MV-4-11 (cell line): ENCODE measurements around the gene CRABP2.

Source experiments
- DNase-seq: peaks from one replicate; lab custom pipeline; 2025; lab: John Stamatoyannopoulos, UW

Gene CRABP2

DNA sequence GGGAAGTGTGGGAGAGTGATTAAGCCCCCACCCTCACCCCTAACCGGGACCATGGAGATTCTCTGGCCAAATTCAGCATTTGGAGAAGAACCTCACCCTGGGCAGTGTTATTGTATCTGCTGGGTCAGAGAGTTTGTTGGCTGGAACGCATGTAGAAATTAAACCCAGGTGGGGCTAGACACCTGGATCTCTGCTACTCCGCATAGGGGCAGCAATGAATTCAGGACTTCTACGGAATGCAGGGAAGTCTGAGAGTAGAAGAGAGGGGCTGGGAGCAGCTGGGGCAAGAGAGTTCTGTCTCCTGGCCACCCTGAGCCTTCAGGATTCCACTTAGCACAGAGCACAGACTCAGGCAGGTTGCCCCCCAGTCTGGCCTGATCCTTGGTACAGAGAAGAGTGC, 3.6 kb upstream of the CRABP2 start:
- no peak for DNase-seq

DNA sequence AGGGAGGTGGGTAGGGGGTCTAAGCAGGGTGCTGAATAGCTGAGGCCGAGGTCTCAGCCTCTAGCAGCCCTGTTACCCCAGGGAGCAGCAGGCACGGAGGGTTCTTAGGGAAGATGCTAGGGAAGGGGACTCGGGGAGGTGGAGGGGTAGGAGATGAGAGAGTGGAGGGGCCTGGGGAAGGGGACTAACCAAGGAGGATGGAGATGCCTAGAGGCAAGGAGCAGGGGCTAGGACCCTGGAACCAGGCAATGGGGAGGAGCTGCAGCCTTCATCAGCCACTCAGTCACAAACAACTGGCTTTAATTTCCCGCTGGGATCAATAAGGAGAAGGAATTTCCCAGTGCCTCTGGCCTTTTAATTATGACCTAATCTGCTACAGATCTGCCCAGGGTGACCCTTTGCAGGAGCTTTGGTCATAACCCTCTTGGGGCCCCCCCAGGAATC, 2.9 kb upstream of the CRABP2 start:
- no peak for DNase-seq

DNA sequence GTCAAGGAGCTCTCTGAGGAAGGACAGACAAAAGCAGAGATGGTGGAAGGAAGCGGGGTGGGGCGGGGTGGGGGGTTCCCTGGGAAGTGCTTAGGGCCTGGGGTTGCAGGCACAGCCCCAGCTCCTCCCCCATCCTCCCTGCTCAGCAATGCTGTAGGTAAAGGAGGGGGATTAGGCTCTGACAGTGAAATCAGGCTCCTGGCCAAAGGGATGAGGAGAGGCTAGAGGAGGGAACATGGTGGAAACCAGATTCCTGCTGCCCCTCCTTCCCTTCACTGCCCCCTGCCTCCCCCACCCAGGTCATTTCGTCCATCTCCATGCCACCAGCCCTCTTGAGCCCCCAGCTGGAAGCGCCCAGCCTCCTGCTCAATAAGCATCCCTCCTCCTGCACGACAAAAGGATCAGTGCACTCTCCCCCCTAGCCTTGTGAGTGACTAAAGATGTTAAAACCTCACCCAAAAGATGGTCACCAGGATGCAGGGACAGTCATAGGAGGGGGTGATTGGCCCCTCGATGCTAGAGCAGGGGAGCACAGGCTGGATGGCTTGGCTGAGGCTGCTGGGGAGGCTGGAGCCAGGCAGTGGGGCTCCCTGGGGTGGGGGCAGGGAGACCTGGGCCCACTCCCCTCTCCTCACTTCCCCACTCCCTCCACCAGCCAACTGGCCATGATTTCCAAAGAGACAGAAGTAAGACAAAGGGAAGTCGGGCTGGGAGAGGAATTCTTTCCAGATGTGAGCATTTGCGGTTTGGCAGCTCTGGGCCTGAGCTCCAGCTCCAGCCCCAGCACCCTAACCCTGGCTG, 2.2 kb upstream of the CRABP2 start:
- no peak for DNase-seq

GRCh38 chr1:156706657-156707416, 1.5 kb upstream of the CRABP2 start:
- no peak for DNase-seq

- DNase-seq = peak; percentile 6
These were observed 704 bp upstream of the CRABP2 start for GRCh38 chr1:156705918-156706656.

DNA sequence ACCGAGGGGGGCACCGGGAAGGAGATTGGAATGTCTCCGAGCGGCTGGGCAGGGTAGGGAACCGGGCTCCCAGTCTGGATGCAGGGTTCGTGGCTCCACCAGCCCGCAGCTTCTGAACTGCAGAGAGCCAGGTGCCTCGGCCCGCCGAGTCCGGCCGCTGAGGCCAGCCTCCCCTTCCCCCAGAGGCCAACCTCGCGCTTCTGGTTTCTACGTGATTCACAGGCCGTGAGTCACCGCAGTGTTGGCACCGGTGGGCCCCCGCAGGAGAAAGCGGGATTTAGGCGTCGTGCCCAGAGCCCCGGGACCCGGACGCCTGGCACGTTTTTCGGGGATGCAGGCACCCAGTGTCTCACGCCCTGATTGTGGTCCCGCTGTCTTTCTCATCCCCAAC, 458 bp downstream of the CRABP2 start:
- no peak for DNase-seq

- no peak for DNase-seq
These were observed 1.1 kb downstream of the CRABP2 start for GRCh38 chr1:156704166-156704711.

DNA sequence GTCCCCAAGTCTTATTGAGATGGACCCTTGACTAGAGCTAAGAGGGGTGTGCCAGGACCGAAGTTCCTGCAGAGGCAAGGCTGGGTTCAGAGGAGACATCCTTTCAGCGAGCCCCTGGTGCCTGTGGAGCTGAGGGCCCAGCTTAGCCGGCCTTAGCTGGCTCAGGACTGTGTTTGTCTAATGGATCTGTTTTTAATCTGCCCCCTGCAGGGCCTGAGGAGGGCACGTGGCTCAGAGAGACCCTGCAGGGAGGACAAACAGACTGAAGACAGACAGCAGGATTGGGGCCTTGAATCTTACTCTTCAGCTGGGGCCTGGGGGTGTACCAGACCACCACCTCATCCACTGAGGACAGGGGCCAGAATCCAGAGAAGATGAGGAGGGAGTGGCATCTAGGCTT, 1.6 kb downstream of the CRABP2 start:
- DNase-seq = no peak

DNA sequence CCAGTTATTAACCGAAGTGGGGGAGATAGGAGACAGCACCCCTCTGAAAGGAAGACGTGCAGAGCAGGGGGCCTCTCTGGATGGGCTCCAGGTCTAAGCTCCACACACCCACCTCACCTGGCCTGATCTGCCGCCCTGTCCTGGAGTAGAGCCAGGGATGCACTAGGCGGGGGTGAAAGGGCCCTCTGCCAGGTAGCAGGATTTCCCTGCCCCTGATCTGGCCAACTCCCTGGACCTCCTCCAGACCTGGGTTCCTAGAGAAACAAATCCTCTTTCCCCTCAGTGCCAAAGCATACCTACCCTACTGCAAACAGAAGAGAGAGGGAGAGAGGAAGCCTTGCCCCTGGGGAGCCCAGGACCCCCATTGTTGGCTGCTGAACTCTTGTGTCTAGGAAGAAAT, 2.0 kb downstream of the CRABP2 start:
- DNase-seq = no peak

DNA sequence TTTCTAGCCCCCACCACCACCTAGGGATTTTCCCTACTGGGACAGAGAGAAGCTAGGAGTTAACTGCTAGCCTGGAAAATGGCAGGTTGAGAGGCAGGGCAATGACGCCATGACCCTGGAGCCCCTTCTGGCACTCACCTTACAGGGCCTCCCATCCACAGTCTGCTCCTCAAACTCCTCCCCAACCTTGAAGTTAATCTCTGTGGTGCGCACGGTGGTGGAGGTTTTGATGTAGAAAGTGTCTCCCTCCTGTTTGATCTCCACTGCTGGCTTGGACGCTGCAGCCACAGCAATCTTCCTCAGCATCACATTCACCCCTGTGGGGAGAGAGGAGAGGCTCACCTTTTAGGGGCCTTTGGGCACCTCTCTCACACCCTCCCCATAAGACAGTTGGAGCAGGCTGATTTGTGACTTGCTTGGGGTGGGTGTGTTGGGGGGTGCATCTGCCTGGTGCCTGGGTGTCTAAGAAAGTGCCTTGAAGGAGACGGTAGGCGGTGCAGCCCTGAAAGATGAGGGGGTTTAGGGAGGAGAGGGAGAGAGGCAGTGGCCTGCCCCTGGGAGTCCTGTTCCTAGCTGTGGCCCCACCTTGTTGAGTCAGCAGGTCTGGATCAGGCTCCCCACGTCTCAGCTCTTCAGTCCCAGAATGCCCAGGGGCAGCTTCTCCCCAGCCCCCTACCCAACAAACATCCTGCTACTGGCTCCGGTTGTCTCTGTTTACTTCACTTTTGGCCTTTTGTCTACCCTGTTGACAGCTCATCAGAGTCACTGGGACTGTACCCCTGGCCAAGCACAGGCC, 4.4 kb downstream of the CRABP2 start:
- no peak for DNase-seq

GRCh38 chr1:156698995-156699394, 6.4 kb downstream of the CRABP2 start:
- DNase-seq = no peak

DNA sequence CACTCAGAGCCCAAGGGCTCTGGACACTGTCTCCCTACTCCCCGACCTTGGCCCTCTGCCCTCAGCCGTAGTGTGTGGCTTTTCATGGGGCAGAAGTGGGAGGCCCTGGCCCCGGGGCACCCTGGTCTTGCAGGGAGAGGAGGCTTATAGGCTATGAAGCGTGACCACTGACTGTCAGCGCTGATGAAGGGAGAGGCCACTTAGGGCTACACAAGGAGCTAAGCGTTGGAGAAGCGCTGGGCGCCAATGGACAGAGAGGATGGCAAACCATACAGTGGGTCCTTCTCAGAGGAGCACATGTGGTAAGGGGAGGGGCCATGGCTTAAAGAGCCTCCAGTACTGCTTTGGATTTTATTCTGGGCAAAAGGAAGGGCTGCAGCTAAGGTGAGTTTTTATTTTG, 7.9 kb downstream of the CRABP2 start:
- no peak for DNase-seq

- DNase-seq = no peak
These were observed 8.6 kb downstream of the CRABP2 start for GRCh38 chr1:156696755-156697154.

DNA sequence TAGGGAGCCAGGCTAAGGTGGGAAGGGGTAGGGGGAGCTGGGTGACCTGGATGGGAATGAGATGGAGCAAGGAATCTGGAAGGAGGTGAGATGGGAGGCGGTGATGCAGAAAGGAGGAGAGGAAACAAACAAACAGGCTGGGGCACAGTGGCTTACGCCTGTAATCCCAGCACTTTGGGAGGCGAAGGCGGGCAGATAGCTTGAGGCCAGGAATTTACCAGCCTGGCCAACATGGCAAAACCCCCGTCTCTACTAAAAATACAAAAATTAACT, 10.8 kb downstream of the CRABP2 start:
- no peak for DNase-seq

GRCh38 chr1:156693848-156694689, 11.3 kb downstream of the CRABP2 start:
- no peak for DNase-seq

DNA sequence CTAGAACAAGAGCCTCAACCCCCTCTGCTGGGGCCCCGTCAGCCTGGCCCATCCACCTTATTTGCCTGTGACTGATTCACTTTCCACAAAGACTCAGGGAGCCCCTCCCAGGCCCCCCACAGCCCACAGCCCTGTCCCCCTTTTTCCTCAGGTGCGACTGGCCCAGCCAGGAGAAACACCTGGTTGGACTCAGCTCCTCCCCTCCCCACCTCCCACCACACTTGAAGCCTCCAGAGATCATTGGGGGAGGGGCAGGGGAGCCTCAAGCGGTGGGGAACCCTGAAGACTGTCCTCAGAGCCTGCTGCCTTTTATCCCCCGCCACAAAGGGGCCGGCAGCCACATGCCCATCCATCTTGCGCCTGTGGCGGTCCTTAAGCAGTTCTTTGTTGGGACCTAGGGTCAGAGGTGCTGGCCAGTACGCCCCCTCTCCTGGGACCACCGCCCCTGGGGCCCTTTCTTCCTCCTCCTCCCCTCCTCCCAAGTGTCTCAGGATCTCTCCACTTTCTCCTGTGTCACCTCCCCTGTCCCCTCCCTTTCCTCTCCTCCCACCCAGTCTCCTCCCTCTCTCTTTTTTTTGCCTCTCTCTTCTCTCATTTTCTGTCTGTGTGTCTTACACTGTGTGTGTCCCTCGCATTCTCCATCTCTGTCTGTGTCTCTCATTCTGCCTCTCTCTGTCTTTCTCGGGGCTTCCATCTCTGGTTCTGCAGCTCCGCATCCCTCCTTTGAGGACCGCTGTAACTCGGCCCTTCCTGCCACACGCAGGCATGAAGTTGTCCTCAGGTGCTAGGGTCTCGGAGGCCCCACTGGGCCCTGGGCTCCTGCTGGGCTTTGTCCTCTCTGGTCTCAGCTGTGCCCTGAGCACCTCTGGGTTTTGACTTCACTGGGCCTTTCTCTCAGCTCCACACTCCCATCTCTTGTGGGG, 12.2 kb downstream of the CRABP2 start:
- DNase-seq = no peak

DNA sequence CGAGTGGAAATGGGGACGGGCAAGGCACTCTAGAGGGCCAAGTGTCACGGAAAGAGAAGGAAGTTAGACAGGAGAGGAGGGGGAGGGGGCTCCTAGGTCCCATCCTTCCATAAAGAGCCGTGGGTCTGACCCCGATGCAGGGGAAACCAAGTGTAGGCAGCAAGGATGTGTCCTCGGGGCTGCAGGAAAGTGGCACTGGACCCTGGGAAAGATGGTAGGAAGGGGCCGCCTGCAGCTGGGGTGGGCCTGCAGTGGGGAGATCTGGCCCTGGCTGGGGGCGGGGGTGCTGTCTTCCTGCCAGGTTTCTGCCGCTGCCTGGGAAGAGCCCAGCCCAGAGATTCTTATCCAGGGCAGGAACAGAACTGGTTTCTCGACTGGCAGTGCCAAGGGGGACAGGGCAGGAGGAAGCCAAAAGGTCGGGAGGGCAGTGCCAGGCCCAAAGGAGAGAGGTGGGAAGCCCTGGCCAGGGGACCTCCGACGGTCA, 12.9 kb downstream of the CRABP2 start:
- no peak for DNase-seq

DNA sequence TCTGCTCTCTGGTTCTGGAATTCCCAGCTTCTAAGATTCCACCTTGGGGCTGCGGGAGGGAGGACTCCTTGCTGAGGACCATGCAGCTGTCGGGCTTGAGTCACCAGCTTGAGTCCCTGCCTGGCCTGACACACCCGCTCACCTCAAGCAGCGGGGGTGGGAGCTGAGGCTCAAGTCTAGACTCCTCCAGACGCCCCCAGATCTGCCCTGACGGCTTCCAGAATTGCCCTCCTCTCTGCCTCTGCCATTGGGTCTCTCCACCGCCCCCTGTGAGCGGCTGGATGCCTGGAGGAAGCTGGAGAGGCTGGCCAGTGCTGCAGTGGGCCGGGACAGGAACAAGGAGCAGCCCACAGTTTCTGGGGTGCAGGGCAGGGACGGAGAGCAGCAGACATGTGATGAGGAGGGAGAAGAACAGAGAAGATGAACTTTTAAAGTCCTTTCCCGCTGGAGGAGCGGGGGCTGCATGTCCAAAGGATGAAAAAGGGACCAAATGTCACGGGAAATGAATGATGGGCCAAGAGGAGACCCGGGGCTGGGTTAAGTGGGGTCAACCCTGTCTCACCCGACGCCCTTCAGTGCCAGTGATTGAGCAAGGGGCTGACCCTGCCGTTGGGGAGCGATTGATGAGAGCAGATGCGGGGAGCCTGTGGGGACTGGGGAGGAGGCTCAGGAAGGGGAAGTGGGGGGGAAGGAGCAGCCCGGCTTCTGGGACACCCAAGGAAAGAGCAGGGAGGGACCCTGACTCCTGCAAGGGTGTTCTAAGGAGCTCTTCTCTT, 13.5 kb downstream of the CRABP2 start:
- DNase-seq = no peak

GRCh38 chr1:156691191-156691590, 14.2 kb downstream of the CRABP2 start:
- no peak for DNase-seq
